Hepatocyte (in vitro differentiated cells): ENCODE data around the gene INPP4B. TPM values are rescaled to one million over a fixed set of nuclear protein-coding genes. Genes with fewer than 3 reads are reported as not detected.

Source experiments
- DNase-seq: peaks from one replicate; pipeline ENCODE4 v3.0.0-alpha.2; 2016; ENCODE audit warnings: low spot score
- H2AFZ ChIP-seq: fragments of 200-600 bp; sonication (generic); 2 replicates; pipeline ENCODE4 v1.6.0; 2016; ENCODE audit warnings: antibody characterized with exemption, mild to moderate bottlenecking
- H3K27ac ChIP-seq: fragments of 200-600 bp; sonication (generic); 2 replicates; pipeline ENCODE4 v1.5.1; 2016; ENCODE audit warnings: mild to moderate bottlenecking
- H3K27me3 ChIP-seq: fragments of 200-600 bp; sonication (generic); 2 replicates; pipeline ENCODE4 v1.6.1; 2016
- H3K36me3 ChIP-seq: fragments of 200-600 bp; sonication (generic); replicated peaks from 2 replicates; pipeline ENCODE4 v1.5.1; 2016; ENCODE audit warnings: low read depth; ENCODE audit not compliant: insufficient read depth
- H3K4me1 ChIP-seq: fragments of 200-600 bp; sonication (generic); 2 replicates; pipeline ENCODE4 v1.5.1; 2016; ENCODE audit warnings: mild to moderate bottlenecking, moderate library complexity; ENCODE audit not compliant: insufficient read depth
- H3K4me2 ChIP-seq: fragments of 200-600 bp; sonication (generic); 2 replicates; pipeline ENCODE4 v1.6.0; 2016
- H3K4me3 ChIP-seq: fragments of 200-600 bp; sonication (generic); 2 replicates; pipeline ENCODE4 v1.5.1; 2016; ENCODE audit warnings: mild to moderate bottlenecking
- H3K79me2 ChIP-seq: fragments of 200-600 bp; sonication (generic); 2 replicates; pipeline ENCODE4 v1.6.0; 2017; ENCODE audit warnings: mild to moderate bottlenecking
- H3K9me2 ChIP-seq: fragments of 200-600 bp; sonication (generic); replicated peaks from 2 replicates; pipeline ENCODE4 v1.6.0; 2017; ENCODE audit warnings: mild to moderate bottlenecking; ENCODE audit not compliant: insufficient read depth
- H3K9me3 ChIP-seq: fragments of 200-600 bp; sonication (generic); 2 replicates; pipeline ENCODE4 v1.5.1; 2016; ENCODE audit warnings: low read depth, mild to moderate bottlenecking
- H4K20me1 ChIP-seq: fragments of 200-600 bp; sonication (generic); 2 replicates; pipeline ENCODE4 v1.6.0; 2016; ENCODE audit warnings: mild to moderate bottlenecking; ENCODE audit not compliant: insufficient read depth, poor library complexity, severe bottlenecking
- EZH2 ChIP-seq: fragments of 200-600 bp; sonication (generic); IDR thresholded peaks from 2 replicates; pipeline ENCODE4 v1.6.1; 2016; ENCODE audit warnings: antibody characterized with exemption, mild to moderate bottlenecking, borderline replicate concordance
- EZH2phosphoT487 ChIP-seq: fragments of 200-600 bp; sonication (generic); IDR thresholded peaks from one replicate; pipeline ENCODE4 v1.6.1; 2018; ENCODE audit warnings: antibody characterized with exemption, mild to moderate bottlenecking, low read depth, moderate library complexity; ENCODE audit not compliant: unreplicated experiment, severe bottlenecking
- WGBS: methylation state at CpG from one replicate; pipeline ENCODE4 v1.1.6; 2016; ENCODE audit warnings: low lambda C conversion rate; ENCODE audit errors: missing lambda C conversion rate; 5-methylcytosine and 5-hydroxymethylcytosine counted together
- polyA plus RNA-seq: library from polyadenylated mRNA; unstranded; fragments of >200 nt; fragmentation: Nextera tagmentation; extraction: Ambion mirVana; gene quantifications from 2 replicates; pipeline ENCODE4 v1.2.1, GENCODE V29; 2016
- total RNA-seq: library from RNA; depleted of rRNA; stranded (reverse); fragments of >200 nt; gene quantifications from 2 replicates; pipeline ENCODE4 v1.2.3, GENCODE V29; 2014
- TF ChIP-seq, protein P1 (sequence below): fragments of 200-600 bp; sonication (generic); IDR thresholded peaks from 2 replicates; pipeline ENCODE4 v1.5.1; 2016; ENCODE audit warnings: antibody characterized with exemption, mild to moderate bottlenecking; ENCODE audit not compliant: poor library complexity

The INPP4B gene
- total and polyA plus RNA-seq, 2 experiments from 2014 or later, result 4.2 to 7.1 TPM

DNA sequence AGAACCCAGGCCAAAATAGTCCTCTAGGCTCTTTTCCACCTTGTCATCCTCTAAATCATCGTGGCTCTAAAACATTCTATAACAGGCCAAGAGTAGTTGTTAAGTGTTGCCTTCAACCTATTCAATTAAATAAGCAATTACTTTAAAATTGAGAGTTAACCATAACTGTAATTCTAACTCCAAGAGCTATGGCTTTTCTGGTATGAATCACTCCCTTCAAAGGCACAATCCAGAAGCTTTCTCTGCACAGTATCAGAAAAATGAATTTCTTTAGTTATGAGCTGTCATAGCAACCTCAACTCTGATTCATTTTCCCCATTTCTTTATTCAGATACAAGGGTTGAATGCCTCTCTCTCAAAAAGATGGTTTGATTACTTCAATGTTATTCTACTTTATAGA lies 21.7 kb downstream of the INPP4B start:
- Histone ChIP-seq H3K27me3 (no peaks in the 10 kb centered on the region), H3K79me2 (no peaks in the 10 kb centered on the region), H3K9me2 (no peaks in the 10 kb centered on the region), H2AFZ (no peak overlapping the region), H4K20me1 (no peaks in the 10 kb centered on the region), H3K36me3 (no peaks in the 10 kb centered on the region), H3K9me3 (no peaks in the 10 kb centered on the region), H3K27ac (no peak overlapping the region), H3K4me3 (no peak overlapping the region), H3K4me1 (no peaks in the 10 kb centered on the region), H3K4me2 (no peak overlapping the region)
- WGBS, result 100% methylated on average over 1 of the region's 1 CpG
- DNase-seq, result no peak
- TF ChIP-seq EZH2phosphoT487 (no peak), EZH2 (no peak)
- TF ChIP-seq, protein P1, sequence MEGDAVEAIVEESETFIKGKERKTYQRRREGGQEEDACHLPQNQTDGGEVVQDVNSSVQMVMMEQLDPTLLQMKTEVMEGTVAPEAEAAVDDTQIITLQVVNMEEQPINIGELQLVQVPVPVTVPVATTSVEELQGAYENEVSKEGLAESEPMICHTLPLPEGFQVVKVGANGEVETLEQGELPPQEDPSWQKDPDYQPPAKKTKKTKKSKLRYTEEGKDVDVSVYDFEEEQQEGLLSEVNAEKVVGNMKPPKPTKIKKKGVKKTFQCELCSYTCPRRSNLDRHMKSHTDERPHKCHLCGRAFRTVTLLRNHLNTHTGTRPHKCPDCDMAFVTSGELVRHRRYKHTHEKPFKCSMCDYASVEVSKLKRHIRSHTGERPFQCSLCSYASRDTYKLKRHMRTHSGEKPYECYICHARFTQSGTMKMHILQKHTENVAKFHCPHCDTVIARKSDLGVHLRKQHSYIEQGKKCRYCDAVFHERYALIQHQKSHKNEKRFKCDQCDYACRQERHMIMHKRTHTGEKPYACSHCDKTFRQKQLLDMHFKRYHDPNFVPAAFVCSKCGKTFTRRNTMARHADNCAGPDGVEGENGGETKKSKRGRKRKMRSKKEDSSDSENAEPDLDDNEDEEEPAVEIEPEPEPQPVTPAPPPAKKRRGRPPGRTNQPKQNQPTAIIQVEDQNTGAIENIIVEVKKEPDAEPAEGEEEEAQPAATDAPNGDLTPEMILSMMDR, result no peak

DNA sequence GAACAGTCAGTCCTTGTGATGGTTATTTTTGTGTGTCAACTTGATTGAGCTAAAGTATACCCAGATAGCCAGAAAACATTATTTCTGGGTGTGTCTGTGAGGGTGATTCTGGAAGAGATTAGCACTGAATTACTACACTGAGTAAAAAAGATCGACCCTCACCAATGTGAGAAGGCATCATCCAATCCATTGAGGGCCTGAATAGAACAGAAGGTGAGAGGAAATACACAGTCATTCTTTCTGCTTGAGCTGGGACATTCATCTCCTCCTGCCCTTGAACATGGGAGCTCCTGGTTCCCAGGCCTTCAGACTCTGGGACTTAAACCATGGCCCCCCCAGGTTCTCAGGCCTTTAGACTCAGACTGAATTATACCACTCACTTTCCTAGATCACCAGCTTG lies 22.3 kb downstream of the INPP4B start:
- no peak for DNase-seq
- no peaks in the 10 kb centered on the region for H3K4me1 ChIP-seq
- WGBS, result 92% methylated on average over 1 of the region's 1 CpG
- no peaks in the 10 kb centered on the region for H3K36me3 ChIP-seq
- H4K20me1 ChIP-seq, result no peaks in the 10 kb centered on the region
- no peaks in the 10 kb centered on the region for H3K27me3 ChIP-seq
- H3K4me2 ChIP-seq, result no peak overlapping the region
- no peaks in the 10 kb centered on the region for H3K9me3 ChIP-seq
- TF ChIP-seq EZH2phosphoT487 (no peak), EZH2 (no peak)
- TF ChIP-seq, protein P1, result no peak
- no peak overlapping the region for H3K27ac ChIP-seq
- no peak overlapping the region for H2AFZ ChIP-seq
- H3K4me3 ChIP-seq, result no peak overlapping the region
- H3K9me2 ChIP-seq, result no peaks in the 10 kb centered on the region
- no peaks in the 10 kb centered on the region for H3K79me2 ChIP-seq

DNA sequence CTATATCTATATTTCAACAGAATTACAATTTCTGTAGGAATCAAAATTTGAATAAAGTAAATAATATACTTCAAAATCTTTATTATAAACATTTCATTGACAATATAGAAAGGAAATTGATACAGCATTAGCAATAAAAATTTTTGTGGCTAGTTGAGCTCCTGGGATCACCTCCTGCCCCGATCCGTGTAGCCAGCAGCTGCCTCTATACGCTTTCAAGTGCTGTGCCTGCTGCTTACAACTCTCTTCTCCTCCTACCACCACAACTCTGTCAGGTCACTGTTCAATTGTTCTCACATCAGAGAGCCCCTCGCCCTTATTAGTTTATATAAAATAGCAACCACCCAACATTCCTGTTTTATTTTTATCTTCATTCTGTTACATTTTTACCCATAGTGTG lies 27.6 kb downstream of the INPP4B start:
- H3K27me3 ChIP-seq, result no peaks in the 10 kb centered on the region
- no peaks in the 10 kb centered on the region for H4K20me1 ChIP-seq
- H3K36me3 ChIP-seq, result no peaks in the 10 kb centered on the region
- no peak for DNase-seq
- H3K4me2 ChIP-seq, result no peak overlapping the region
- no peaks in the 10 kb centered on the region for H3K9me3 ChIP-seq
- H3K9me2 ChIP-seq, result no peaks in the 10 kb centered on the region
- no peak overlapping the region for H3K27ac ChIP-seq
- H3K79me2 ChIP-seq, result no peaks in the 10 kb centered on the region
- no peak overlapping the region for H3K4me3 ChIP-seq
- TF ChIP-seq EZH2, result no peak
- TF ChIP-seq, protein P1, result no peak
- no peak for TF ChIP-seq EZH2phosphoT487
- no peak overlapping the region for H2AFZ ChIP-seq
- WGBS, result 79% methylated on average over 4 of the region's 4 CpGs
- no peaks in the 10 kb centered on the region for H3K4me1 ChIP-seq

DNA sequence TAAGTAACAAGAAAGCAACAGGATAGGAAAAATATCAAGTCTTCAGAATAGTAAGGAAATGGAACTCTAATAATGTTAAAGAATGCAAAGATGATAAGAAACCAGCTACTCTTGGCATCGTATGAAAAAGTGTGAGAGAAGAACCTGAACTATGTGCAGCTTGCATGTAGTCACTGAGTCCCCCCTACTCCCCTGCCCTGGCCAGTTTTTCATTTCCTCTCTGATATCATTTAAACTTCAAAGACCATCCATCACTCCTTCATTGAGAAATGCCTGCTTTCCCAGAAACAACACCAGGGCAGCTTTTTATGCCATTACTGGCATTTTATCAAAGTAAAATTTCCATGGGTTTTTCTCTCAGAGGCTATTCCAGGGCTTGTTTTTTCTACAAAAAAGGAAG lies 28.1 kb downstream of the INPP4B start:
- H3K4me3 ChIP-seq, result no peak overlapping the region
- H3K27me3 ChIP-seq, result no peaks in the 10 kb centered on the region
- H2AFZ ChIP-seq, result no peak overlapping the region
- H3K9me2 ChIP-seq, result no peaks in the 10 kb centered on the region
- no peaks in the 10 kb centered on the region for H3K79me2 ChIP-seq
- H3K27ac ChIP-seq, result peak overlapping the region; percentile 45
- H3K36me3 ChIP-seq, result no peaks in the 10 kb centered on the region
- DNase-seq, result no peak
- H3K9me3 ChIP-seq, result no peaks in the 10 kb centered on the region
- H4K20me1 ChIP-seq, result no peaks in the 10 kb centered on the region
- peak overlapping the region; percentile 39 for H3K4me2 ChIP-seq
- WGBS, result 60% methylated on average over 1 of the region's 1 CpG
- no peaks in the 10 kb centered on the region for H3K4me1 ChIP-seq
- no peak for TF ChIP-seq EZH2
- no peak for TF ChIP-seq EZH2phosphoT487
- TF ChIP-seq, protein P1, result no peak
